LNCaP clone FGC (cell line): ENCODE measurements around the gene HKDC1.

Experiments
- DNase-seq: peaks from one replicate; pipeline ENCODE4 v3.0.0-alpha.2; 2011; ENCODE audit warnings: low read depth
- H3K4me3 ChIP-seq: 2 replicates; pipeline ENCODE4 v1.5.1; 2011; ENCODE audit warnings: mild to moderate bottlenecking, low read depth, low read length, control low read depth
- CTCF ChIP-seq: IDR thresholded peaks from 2 replicates; pipeline ENCODE4 v1.5.1; 2012; ENCODE audit warnings: mild to moderate bottlenecking; ENCODE audit not compliant: control insufficient read depth, insufficient read depth; ENCODE audit errors: extremely low read depth

Gene HKDC1

GRCh38 chr10:69224862-69225657 lies 4.9 kb downstream of the HKDC1 start:
- TF ChIP-seq CTCF = no peak
- DNase-seq = no peak
- H3K4me3 ChIP-seq = no peak overlapping the region

- no peak for DNase-seq
- no peak for TF ChIP-seq CTCF
- no peak overlapping the region for H3K4me3 ChIP-seq
Measured at GRCh38 chr10:69225681-69226080, 5.5 kb downstream of the HKDC1 start.

- H3K4me3 ChIP-seq = no peak overlapping the region
- DNase-seq = no peak
- TF ChIP-seq CTCF = no peak
Measured at GRCh38 chr10:69226919-69227450, 6.9 kb downstream of the HKDC1 start.

GRCh38 chr10:69228151-69228550 lies 8.0 kb downstream of the HKDC1 start:
- no peak for DNase-seq
- no peak overlapping the region for H3K4me3 ChIP-seq
- no peak for TF ChIP-seq CTCF

- H3K4me3 ChIP-seq = no peak overlapping the region
- no peak for DNase-seq
- TF ChIP-seq CTCF = no peak
Measured at GRCh38 chr10:69229616-69229916, 9.4 kb downstream of the HKDC1 start.

DNA sequence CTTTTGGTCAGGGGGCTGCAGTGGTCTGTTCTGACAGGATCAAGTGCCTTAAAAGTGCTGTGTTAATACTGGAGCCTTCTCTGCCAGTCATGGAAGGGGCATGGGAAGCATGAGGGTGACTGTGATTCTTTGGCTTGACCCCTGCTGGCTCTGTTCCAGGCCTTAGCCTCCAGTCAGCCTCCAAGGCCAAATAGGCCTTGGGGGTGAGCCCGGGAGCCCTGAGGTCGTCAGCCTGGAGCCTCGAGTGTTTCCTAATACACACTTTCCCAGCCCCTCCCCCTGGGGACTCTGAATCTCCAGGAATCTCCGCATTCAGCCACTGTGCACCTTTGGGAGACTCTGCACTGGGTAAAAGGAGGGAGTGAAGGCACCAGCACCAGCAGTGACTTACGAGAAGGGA lies 10.0 kb downstream of the HKDC1 start:
- no peak overlapping the region for H3K4me3 ChIP-seq
- no peak for TF ChIP-seq CTCF
- DNase-seq = no peak

DNA sequence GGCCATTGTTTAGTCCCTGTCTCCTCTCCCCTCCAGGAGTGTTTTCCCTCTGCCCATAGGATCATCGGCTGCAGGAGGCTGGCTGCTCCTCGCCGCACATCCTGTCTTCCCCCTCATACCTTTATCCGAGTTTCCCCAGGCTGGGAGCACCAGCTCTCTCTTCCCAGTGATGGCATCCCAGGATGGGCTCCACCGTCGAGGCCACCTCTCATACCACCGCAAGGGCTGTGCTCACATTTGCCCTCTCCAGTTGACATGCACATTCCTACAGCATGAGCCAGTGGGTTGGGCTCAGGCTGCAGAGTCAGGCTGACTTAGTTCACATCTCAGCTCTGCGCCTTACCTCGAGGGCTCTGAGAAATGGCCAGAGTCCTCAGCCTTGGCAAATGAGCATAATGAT lies 12.1 kb downstream of the HKDC1 start:
- TF ChIP-seq CTCF = no peak
- H3K4me3 ChIP-seq = no peak overlapping the region
- no peak for DNase-seq
